Mucosa of stomach (tissue), 1 donor: ENCODE data around the gene AWAT2.
"Not testable (repeated sequence)": the region's sequence is repeated elsewhere in the genome, so short reads cannot be mapped to it uniquely, and the experiment has no call there.

Experiments used
- H3K27me3 ChIP-seq: one replicate; pipeline ENCODE4 v1.7.0; 2013; ENCODE audit warnings: mild to moderate bottlenecking, low read length; ENCODE audit not compliant: control insufficient read depth, insufficient read depth
- H3K36me3 ChIP-seq: one replicate; pipeline ENCODE4 v1.7.0; 2013; ENCODE audit warnings: low read length; ENCODE audit not compliant: control insufficient read depth, insufficient read depth
- H3K4me1 ChIP-seq: one replicate; pipeline ENCODE4 v1.7.0; 2013; ENCODE audit warnings: mild to moderate bottlenecking, low read length; ENCODE audit not compliant: control insufficient read depth, insufficient read depth
- H3K4me3 ChIP-seq: one replicate; pipeline ENCODE4 v1.7.0; 2013; ENCODE audit warnings: low read length
- H3K9ac ChIP-seq: one replicate; pipeline ENCODE4 v1.7.0; 2013; ENCODE audit warnings: mild to moderate bottlenecking, low read length, moderate library complexity
- H3K9me3 ChIP-seq: one replicate; pipeline ENCODE4 v1.7.0; 2013; ENCODE audit warnings: mild to moderate bottlenecking, low read length, moderate library complexity; ENCODE audit not compliant: control insufficient read depth
- donor health status: Pancreatic carcinoma.

AWAT2 gene

GRCh38 chrX:70009970-70010369 is 39.8 kb downstream of the AWAT2 start:
- H3K27me3 ChIP-seq, result no peaks in the 10 kb centered on the region
- H3K4me1 ChIP-seq, result peaks cover 11% of the 10 kb centered on the region
- H3K4me3 ChIP-seq, result no peak overlapping the region
- no peaks in the 10 kb centered on the region for H3K9me3 ChIP-seq
- H3K9ac ChIP-seq, result no peak overlapping the region
- no peaks in the 10 kb centered on the region for H3K36me3 ChIP-seq

- Histone ChIP-seq H3K9me3 (no peaks in the 10 kb centered on the region), H3K27me3 (no peaks in the 10 kb centered on the region), H3K36me3 (no peaks in the 10 kb centered on the region), H3K4me3 (no peak overlapping the region), H3K9ac (no peak overlapping the region), H3K4me1 (peaks cover 7% of the 10 kb centered on the region)
These were observed 40.7 kb downstream of the AWAT2 start for GRCh38 chrX:70009049-70009448.

- no peak overlapping the region for H3K9ac ChIP-seq
- H3K9me3 ChIP-seq, result no peaks in the 10 kb centered on the region
- H3K36me3 ChIP-seq, result no peaks in the 10 kb centered on the region
- H3K4me1 ChIP-seq, result no peaks in the 10 kb centered on the region
- H3K27me3 ChIP-seq, result no peaks in the 10 kb centered on the region
- no peak overlapping the region for H3K4me3 ChIP-seq
These were observed 41.8 kb downstream of the AWAT2 start for GRCh38 chrX:70007946-70008345.

GRCh38 chrX:70001708-70002341 is 47.9 kb downstream of the AWAT2 start:
- no peak overlapping the region for H3K9ac ChIP-seq
- no peaks in the 10 kb centered on the region for H3K9me3 ChIP-seq
- H3K36me3 ChIP-seq, result no peaks in the 10 kb centered on the region
- no peaks in the 10 kb centered on the region for H3K27me3 ChIP-seq
- no peaks in the 10 kb centered on the region for H3K4me1 ChIP-seq
- H3K4me3 ChIP-seq, result no peak overlapping the region

GRCh38 chrX:70001269-70001668 is 48.5 kb downstream of the AWAT2 start:
- H3K4me1 ChIP-seq, result no peaks in the 10 kb centered on the region

GRCh38 chrX:69998299-69998698 is 51.4 kb downstream of the AWAT2 start:
- H3K4me1 ChIP-seq, H3K9ac ChIP-seq, H3K9me3 ChIP-seq, H3K4me3 ChIP-seq, H3K36me3 ChIP-seq, H3K27me3 ChIP-seq: not testable (repeated sequence)

More at GRCh38 chrX:70001269-70001668, 48.5 kb downstream of the AWAT2 start:
- no peaks in the 10 kb centered on the region for H3K36me3 ChIP-seq
- H3K9ac ChIP-seq, result no peak overlapping the region
- H3K27me3 ChIP-seq, result no peaks in the 10 kb centered on the region
- H3K9me3 ChIP-seq, result no peaks in the 10 kb centered on the region
- no peak overlapping the region for H3K4me3 ChIP-seq

- Histone ChIP-seq H3K4me1 (no peaks in the 10 kb centered on the region), H3K9ac (no peak overlapping the region), H3K27me3 (no peaks in the 10 kb centered on the region), H3K9me3 (no peaks in the 10 kb centered on the region), H3K36me3 (no peaks in the 10 kb centered on the region), H3K4me3 (no peak overlapping the region)
These were observed 53.6 kb downstream of the AWAT2 start for GRCh38 chrX:69996113-69996468.

GRCh38 chrX:69995362-69996112 is 54.2 kb downstream of the AWAT2 start:
- H3K4me1 ChIP-seq, result no peaks in the 10 kb centered on the region
- no peaks in the 10 kb centered on the region for H3K9me3 ChIP-seq
- H3K27me3 ChIP-seq, result no peaks in the 10 kb centered on the region
- no peak overlapping the region for H3K4me3 ChIP-seq
- H3K36me3 ChIP-seq, result no peaks in the 10 kb centered on the region
- no peak overlapping the region for H3K9ac ChIP-seq

GRCh38 chrX:69993494-69993893 is 56.2 kb downstream of the AWAT2 start:
- Histone ChIP-seq H3K9ac (no peak overlapping the region), H3K36me3 (no peaks in the 10 kb centered on the region), H3K9me3 (no peaks in the 10 kb centered on the region), H3K4me1 (no peaks in the 10 kb centered on the region), H3K27me3 (no peaks in the 10 kb centered on the region), H3K4me3 (no peak overlapping the region)

GRCh38 chrX:69991685-69992084 is 58.1 kb downstream of the AWAT2 start:
- Histone ChIP-seq H3K9ac (no peak overlapping the region), H3K9me3 (no peaks in the 10 kb centered on the region), H3K36me3 (no peaks in the 10 kb centered on the region), H3K4me3 (no peak overlapping the region), H3K27me3 (no peaks in the 10 kb centered on the region), H3K4me1 (no peaks in the 10 kb centered on the region)
